PFSK-1 (cell line): Measurements from ENCODE around the gene ADCY4.

Source experiments
- POLR2AphosphoS5 ChIP-seq: IDR thresholded peaks from 2 replicates; pipeline ENCODE4 v1.6.1; 2012; ENCODE audit warnings: low read depth, mild to moderate bottlenecking, control low read depth, low read length, moderate library complexity
- TAF1 ChIP-seq: IDR thresholded peaks from 2 replicates; pipeline ENCODE4 v1.6.1; 2012; ENCODE audit warnings: low read length, control low read depth, borderline replicate concordance; ENCODE audit not compliant: insufficient read depth
- TF ChIP-seq, protein P1 (sequence below), 2 experiments: IDR thresholded peaks; 2 replicates each; pipeline versions ENCODE4 v1.6.1 to v1.8.0; 2011 to 2012; ENCODE audit warnings: low read depth in 2 of 2, low read length in 2 of 2, control low read depth in 1 of 2, inconsistent platforms in 1 of 2, mild to moderate bottlenecking in 1 of 2, moderate library complexity in 1 of 2; ENCODE audit not compliant: insufficient read depth in 1 of 2

DNA sequence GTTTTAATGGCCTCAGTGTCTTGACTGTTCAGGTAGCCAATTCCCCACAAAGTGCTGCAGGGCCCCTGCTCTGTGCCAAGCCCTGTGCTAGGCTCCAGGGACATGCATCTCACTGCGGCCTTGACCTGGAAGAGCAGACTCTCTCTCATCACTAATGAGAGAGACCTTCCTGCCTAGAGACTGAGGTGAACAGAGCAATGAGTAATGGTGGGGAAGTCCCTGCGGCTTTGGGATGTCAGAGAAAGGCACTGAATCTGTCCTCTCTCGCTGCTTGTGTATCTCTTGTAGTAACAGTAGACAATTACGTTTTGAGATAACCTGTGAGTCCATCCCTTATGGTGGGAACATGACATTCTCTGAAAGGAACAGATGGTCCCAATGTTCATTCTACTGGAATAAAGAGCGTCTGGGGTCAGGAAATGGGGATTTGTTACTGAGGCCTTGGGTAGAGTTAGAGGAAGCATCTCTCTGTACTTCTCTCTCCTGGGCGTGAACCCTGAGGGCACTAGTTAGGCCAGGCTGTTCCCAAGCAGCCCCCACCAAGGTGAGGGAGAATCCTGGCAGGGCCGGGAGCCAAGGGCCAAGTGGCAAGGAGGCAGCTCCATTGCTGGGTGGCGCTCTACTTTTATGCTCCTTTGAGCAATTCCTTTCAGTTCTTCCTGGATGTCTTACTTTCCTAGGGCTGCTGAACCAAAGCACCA is 46.6 kb upstream of the ADCY4 start:
- TF ChIP-seq TAF1 = no peak
- no peak for TF ChIP-seq POLR2AphosphoS5
- TF ChIP-seq, protein P1, sequence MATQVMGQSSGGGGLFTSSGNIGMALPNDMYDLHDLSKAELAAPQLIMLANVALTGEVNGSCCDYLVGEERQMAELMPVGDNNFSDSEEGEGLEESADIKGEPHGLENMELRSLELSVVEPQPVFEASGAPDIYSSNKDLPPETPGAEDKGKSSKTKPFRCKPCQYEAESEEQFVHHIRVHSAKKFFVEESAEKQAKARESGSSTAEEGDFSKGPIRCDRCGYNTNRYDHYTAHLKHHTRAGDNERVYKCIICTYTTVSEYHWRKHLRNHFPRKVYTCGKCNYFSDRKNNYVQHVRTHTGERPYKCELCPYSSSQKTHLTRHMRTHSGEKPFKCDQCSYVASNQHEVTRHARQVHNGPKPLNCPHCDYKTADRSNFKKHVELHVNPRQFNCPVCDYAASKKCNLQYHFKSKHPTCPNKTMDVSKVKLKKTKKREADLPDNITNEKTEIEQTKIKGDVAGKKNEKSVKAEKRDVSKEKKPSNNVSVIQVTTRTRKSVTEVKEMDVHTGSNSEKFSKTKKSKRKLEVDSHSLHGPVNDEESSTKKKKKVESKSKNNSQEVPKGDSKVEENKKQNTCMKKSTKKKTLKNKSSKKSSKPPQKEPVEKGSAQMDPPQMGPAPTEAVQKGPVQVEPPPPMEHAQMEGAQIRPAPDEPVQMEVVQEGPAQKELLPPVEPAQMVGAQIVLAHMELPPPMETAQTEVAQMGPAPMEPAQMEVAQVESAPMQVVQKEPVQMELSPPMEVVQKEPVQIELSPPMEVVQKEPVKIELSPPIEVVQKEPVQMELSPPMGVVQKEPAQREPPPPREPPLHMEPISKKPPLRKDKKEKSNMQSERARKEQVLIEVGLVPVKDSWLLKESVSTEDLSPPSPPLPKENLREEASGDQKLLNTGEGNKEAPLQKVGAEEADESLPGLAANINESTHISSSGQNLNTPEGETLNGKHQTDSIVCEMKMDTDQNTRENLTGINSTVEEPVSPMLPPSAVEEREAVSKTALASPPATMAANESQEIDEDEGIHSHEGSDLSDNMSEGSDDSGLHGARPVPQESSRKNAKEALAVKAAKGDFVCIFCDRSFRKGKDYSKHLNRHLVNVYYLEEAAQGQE (IDR thresholded peaks at IDR 0.05; ENCODE audit: insufficient read depth in 1 of 2, low read depth in 2 of 2, low read length in 2 of 2) = no peak
